Vagina (tissue), 2 donors: ENCODE data around the gene POLR2I.

Experiments
- CTCF ChIP-seq, 3 experiments: fragments of 450-650 bp in 2 of 3; fragments of 200-600 bp in 1 of 3; sonication (generic) in 1 of 3; IDR thresholded peaks; one replicate each; pipeline ENCODE4 v1.5.1; 2017 to 2019; ENCODE audit warnings: antibody characterized with exemption in 3 of 3, mild to moderate bottlenecking in 2 of 3, moderate library complexity in 2 of 3
- POLR2A ChIP-seq, 2 donors: fragments of 450-650 bp; IDR thresholded peaks; one replicate each; pipeline ENCODE4 v1.6.1; 2017; ENCODE audit warnings: antibody characterized with exemption in 2 of 2, mild to moderate bottlenecking in 2 of 2, moderate library complexity in 2 of 2
- POLR2AphosphoS5 ChIP-seq, 2 donors: sonication (generic); formaldehyde crosslinking; IDR thresholded peaks; one replicate each; pipeline ENCODE4 v1.9.0; 2017; ENCODE audit warnings: antibody characterized with exemption in 2 of 2, mild to moderate bottlenecking in 2 of 2, low read depth in 1 of 2; ENCODE audit not compliant: insufficient read depth in 1 of 2

- TF ChIP-seq CTCF (IDR thresholded peaks at IDR 0.05) (no peak), POLR2A (IDR thresholded peaks at IDR 0.05) (no peak), POLR2AphosphoS5 (IDR thresholded peaks at IDR 0.05; ENCODE audit: insufficient read depth in 1 of 2, low read depth in 1 of 2) (no peak)
These were observed 38.5 kb upstream of the POLR2I start for GRCh38 chr19:36153126-36153525.
